HUES48 (cell line): ENCODE data around the gene C1QL4.
"Not testable (repeated sequence)": the region's sequence is repeated elsewhere in the genome, so short reads cannot be mapped to it uniquely, and the experiment has no call there.

Experiments used
- H3K27ac ChIP-seq: one replicate; pipeline ENCODE4 v1.7.0; 2013; ENCODE audit warnings: low read depth, low read length, inconsistent platforms
- H3K27me3 ChIP-seq: 2 replicates; pipeline ENCODE4 v1.6.1; 2013; ENCODE audit warnings: mild to moderate bottlenecking, low read length; ENCODE audit not compliant: control insufficient read depth, insufficient read depth
- H3K36me3 ChIP-seq: 2 replicates; pipeline ENCODE4 v1.6.1; 2013; ENCODE audit warnings: low read length; ENCODE audit not compliant: control insufficient read depth, insufficient read depth
- H3K4me1 ChIP-seq: 2 replicates; pipeline ENCODE4 v1.6.1; 2013; ENCODE audit warnings: mild to moderate bottlenecking, low read length; ENCODE audit not compliant: control insufficient read depth, insufficient read depth
- H3K4me3 ChIP-seq: 2 replicates; pipeline ENCODE4 v1.5.1; 2013; ENCODE audit warnings: mild to moderate bottlenecking, low read depth, low read length
- H3K9ac ChIP-seq: 2 replicates; pipeline ENCODE4 v1.6.1; 2013; ENCODE audit warnings: mild to moderate bottlenecking, low read depth, low read length, moderate library complexity
- H3K9me3 ChIP-seq: 2 replicates; pipeline ENCODE4 v1.6.1; 2013; ENCODE audit warnings: low read length; ENCODE audit not compliant: control insufficient read depth, insufficient read depth

C1QL4 gene

GRCh38 chr12:49322367-49322707, 14.7 kb downstream of the C1QL4 start:
- H3K4me3 ChIP-seq: peak overlapping the region; percentile 91
- peak overlapping the region; percentile 69 for H3K9ac ChIP-seq
- H3K27ac ChIP-seq: peak overlapping the region; percentile 78
- no peaks in the 10 kb centered on the region for H3K9me3 ChIP-seq
- H3K4me1 ChIP-seq: peaks cover 11% of the 10 kb centered on the region; the same call in 1 of the 2 replicates
- H3K36me3 ChIP-seq: peaks cover 25% of the 10 kb centered on the region
- no peaks in the 10 kb centered on the region for H3K27me3 ChIP-seq

- H3K4me1 ChIP-seq: peaks cover 11% of the 10 kb centered on the region; the same call in 1 of the 2 replicates
- not testable (repeated sequence) for H3K27ac ChIP-seq, H3K9ac ChIP-seq, H3K9me3 ChIP-seq, H3K27me3 ChIP-seq, H3K4me3 ChIP-seq, H3K36me3 ChIP-seq
Measured at GRCh38 chr12:49320411-49321103, 16.4 kb downstream of the C1QL4 start.

DNA sequence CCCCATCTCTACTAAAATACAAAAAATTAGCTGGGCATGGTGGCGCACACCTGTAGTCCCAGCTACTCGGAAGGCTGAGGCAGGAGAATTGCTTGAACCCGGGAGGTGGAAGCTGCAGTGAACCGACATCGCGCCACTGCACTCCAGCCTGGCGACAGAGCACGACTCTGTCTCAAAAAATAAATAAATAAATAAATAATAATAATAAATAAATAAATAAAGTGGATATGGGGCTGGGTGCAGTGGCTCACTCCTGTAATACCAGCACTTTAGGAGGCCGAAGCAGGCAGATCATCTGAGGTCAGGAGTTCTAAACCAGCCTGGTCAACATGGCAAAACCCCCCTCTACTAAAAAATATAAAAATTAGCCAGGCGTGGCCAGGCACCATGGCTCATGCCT, 19.9 kb downstream of the C1QL4 start:
- H3K27me3 ChIP-seq, H3K9ac ChIP-seq, H3K36me3 ChIP-seq, H3K9me3 ChIP-seq, H3K27ac ChIP-seq, H3K4me3 ChIP-seq, H3K4me1 ChIP-seq: not testable (repeated sequence)

DNA sequence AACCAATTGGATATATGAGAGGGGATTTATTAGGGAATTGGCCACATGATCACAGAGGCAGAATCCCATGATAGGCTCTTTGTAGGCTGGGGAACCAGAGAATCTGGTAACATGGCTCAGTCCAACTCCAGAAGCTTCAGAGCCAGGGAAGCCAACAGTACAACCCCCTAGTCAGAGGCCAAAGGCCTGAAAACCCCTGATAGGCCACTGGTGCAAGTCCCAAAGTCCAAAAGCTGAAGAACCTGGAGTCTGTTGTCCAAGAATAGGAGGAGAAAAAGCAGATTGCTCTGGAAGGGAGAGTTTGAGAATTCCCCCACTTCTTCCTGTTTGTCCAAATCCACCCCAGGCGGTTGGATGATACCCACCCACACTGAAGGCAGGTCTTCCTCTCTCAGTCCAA, 22.2 kb downstream of the C1QL4 start:
- Histone ChIP-seq H3K4me1 (no peaks in the 10 kb centered on the region), H3K27ac (no peak overlapping the region), H3K27me3 (no peaks in the 10 kb centered on the region), H3K9ac (no peak overlapping the region), H3K4me3 (no peak overlapping the region), H3K9me3 (no peaks in the 10 kb centered on the region), H3K36me3 (no peaks in the 10 kb centered on the region)

DNA sequence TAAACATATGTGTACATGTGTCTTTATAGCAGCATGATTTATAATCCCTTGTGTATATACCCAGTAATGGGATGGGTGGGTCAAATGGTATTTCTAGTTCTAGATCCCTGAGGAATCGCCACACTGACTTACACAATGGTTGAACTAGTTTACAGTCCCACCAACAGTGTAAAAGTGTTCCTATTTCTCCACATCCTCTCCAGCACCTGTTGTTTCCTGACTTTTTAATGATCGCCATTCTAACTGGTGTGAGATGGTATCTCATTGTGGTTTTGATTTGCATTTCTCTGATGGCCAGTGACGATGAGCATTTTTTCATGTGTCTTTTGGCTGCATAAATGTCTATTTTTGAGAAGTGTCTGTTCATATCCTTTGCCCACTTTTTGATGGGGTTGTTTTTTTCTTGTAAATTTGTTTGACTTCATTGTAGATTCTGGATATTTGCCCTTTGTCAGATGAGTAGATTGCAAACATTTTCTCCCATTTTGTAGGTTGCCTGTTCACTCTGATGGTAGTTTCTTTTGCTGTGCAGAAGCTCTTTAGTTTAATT, 26.5 kb downstream of the C1QL4 start:
- H3K9me3 ChIP-seq, H3K4me3 ChIP-seq, H3K9ac ChIP-seq, H3K36me3 ChIP-seq, H3K4me1 ChIP-seq, H3K27me3 ChIP-seq, H3K27ac ChIP-seq: not testable (repeated sequence)

- Histone ChIP-seq H3K4me1 (no peaks in the 10 kb centered on the region), H3K27me3 (no peaks in the 10 kb centered on the region; the same call in 1 of the 2 replicates), H3K36me3 (no peaks in the 10 kb centered on the region), H3K9ac (no peak overlapping the region), H3K4me3 (no peak overlapping the region), H3K27ac (no peak overlapping the region), H3K9me3 (no peaks in the 10 kb centered on the region)
Measured at GRCh38 chr12:49309386-49309785, 27.6 kb downstream of the C1QL4 start.

DNA sequence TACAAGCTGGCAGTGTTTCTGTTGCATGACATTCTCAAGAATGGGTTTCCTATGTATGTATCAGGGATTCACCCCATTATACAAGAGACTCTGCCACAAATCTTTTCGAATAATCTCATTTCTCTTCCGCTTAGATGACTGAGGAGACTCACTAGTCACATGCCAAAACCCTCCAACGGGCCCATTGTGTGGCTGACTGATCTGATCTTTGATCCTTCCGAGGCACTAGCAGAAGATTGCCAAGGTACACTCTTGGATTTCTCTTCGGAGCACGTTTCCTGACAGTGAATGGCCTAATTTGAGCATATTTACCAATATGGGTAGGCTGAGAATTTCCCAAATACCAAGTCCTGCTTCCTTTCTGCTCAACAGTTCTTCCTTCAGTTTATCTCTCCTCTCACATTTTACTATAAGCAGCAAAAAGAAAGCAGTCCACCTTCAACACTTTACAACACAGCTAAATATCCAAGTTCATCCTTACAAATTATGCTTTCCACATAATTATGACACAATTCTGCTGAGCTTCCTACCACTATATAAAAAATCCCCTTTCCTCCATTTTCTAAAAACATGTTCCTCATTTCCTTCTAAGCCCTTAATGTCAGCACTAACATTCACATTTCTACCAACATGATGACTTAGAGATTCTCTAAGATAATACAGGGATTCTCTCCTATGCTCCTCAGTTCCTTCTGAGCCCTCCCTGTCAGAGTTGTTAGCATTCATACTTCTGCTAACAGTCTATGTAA, 31.1 kb downstream of the C1QL4 start:
- Histone ChIP-seq H3K36me3 (no peaks in the 10 kb centered on the region), H3K4me1 (no peaks in the 10 kb centered on the region), H3K9ac (no peak overlapping the region), H3K4me3 (no peak overlapping the region), H3K9me3 (no peaks in the 10 kb centered on the region), H3K27ac (no peak overlapping the region), H3K27me3 (no peaks in the 10 kb centered on the region; the same call in 1 of the 2 replicates)

DNA sequence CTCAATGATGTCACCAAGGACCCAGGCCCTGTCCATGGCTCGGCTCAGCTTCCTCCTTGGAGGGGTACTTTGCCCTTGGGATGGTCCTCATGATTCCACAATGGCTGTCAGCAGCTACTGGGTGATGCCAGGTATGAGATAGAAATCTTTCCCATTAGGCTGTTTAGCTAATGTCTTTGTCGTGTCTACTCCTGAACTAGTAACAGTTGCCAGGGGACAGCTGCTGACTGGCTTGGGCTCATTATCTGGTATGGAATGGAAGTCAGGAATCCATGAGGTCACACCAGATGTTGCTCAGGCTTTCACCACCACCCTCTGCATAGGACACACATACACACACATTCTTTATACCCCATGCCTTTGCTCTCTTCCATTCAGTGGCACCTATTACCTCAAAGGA, 32.8 kb downstream of the C1QL4 start:
- H3K4me1 ChIP-seq: no peaks in the 10 kb centered on the region
- H3K4me3 ChIP-seq: no peak overlapping the region
- no peak overlapping the region for H3K27ac ChIP-seq

GRCh38 chr12:49301760-49302159, 35.2 kb downstream of the C1QL4 start:
- Histone ChIP-seq H3K9me3 (no peaks in the 10 kb centered on the region), H3K4me1 (0 out of 2 replicates have a peak, but pooled peaks cover 3% of the 10 kb centered on the region), H3K9ac (no peak overlapping the region), H3K4me3 (no peak overlapping the region), H3K27ac (no peak overlapping the region), H3K36me3 (no peaks in the 10 kb centered on the region), H3K27me3 (peaks cover 22% of the 10 kb centered on the region)

More for the DNA sequence above, 32.8 kb downstream of the C1QL4 start:
- no peaks in the 10 kb centered on the region for H3K36me3 ChIP-seq
- H3K9me3 ChIP-seq: no peaks in the 10 kb centered on the region
- H3K27me3 ChIP-seq: no peaks in the 10 kb centered on the region; the same call in 1 of the 2 replicates
- H3K9ac ChIP-seq: no peak overlapping the region

GRCh38 chr12:49298160-49298559, 38.8 kb downstream of the C1QL4 start:
- Histone ChIP-seq H3K27me3 (peaks cover 58% of the 10 kb centered on the region), H3K9ac (no peak overlapping the region), H3K4me3 (no peak overlapping the region), H3K9me3 (no peaks in the 10 kb centered on the region), H3K36me3 (no peaks in the 10 kb centered on the region), H3K4me1 (peaks cover 12% of the 10 kb centered on the region; the same call in 1 of the 2 replicates), H3K27ac (no peak overlapping the region)

DNA sequence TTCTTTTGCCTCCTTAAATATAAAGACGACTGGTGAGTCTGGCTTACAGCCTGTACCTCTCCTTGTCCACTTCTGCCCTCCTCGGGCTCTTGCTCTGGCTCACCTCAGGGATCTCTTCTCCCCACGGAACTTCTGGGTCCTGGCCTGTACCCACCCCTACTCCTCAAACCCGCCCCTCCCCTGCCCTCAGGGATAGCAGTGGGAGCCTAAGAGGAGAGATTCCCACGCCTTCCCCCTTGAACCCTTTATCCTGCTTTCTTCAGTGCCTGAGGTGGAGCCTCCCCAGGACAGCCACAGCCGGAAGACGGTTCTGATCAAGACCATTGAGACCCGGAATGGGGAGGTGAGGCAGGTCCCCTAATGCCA, 39.3 kb downstream of the C1QL4 start:
- H3K27me3 ChIP-seq: peaks cover 62% of the 10 kb centered on the region
- no peaks in the 10 kb centered on the region for H3K36me3 ChIP-seq
- H3K27ac ChIP-seq: no peak overlapping the region
- peaks cover 16% of the 10 kb centered on the region; the same call in 1 of the 2 replicates for H3K4me1 ChIP-seq
- no peak overlapping the region for H3K9ac ChIP-seq
- H3K9me3 ChIP-seq: no peaks in the 10 kb centered on the region
- H3K4me3 ChIP-seq: peak overlapping the region; percentile 53; the same call in 1 of the 2 replicates
